HG02884 (cell line): ENCODE results near the gene MGST2.

Experiments
- ATAC-seq: cut with Tn5 transposase; IDR thresholded peaks from one replicate; pipeline ENCODE4 v1.9.1; 2021; ENCODE audit warnings: mild to moderate bottlenecking, moderate library complexity; ENCODE audit not compliant: unreplicated experiment

Gene MGST2

GRCh38 chr4:139735381-139736273, 70.0 kb downstream of the MGST2 start:
- no peak for ATAC-seq

- no peak for ATAC-seq
Observed at GRCh38 chr4:139736274-139736660, 70.6 kb downstream of the MGST2 start.

GRCh38 chr4:139736661-139737060, 71.0 kb downstream of the MGST2 start:
- no peak for ATAC-seq

GRCh38 chr4:139738846-139739613, 73.4 kb downstream of the MGST2 start:
- no peak for ATAC-seq

GRCh38 chr4:139740121-139740520, 74.5 kb downstream of the MGST2 start:
- no peak for ATAC-seq

GRCh38 chr4:139740531-139741041, 75.0 kb downstream of the MGST2 start:
- ATAC-seq: no peak

GRCh38 chr4:139743027-139743426, 77.4 kb downstream of the MGST2 start:
- ATAC-seq: no peak

- no peak for ATAC-seq
Observed at GRCh38 chr4:139744232-139744631, 78.6 kb downstream of the MGST2 start.

GRCh38 chr4:139745111-139745639, 79.6 kb downstream of the MGST2 start:
- no peak for ATAC-seq

GRCh38 chr4:139746431-139747171, 81.0 kb downstream of the MGST2 start:
- ATAC-seq: no peak

- ATAC-seq: no peak
Observed at GRCh38 chr4:139749338-139749737, 83.7 kb downstream of the MGST2 start.

- ATAC-seq: no peak
Observed at GRCh38 chr4:139749835-139750498, 84.3 kb downstream of the MGST2 start.

GRCh38 chr4:139753686-139754085, 88.1 kb downstream of the MGST2 start:
- no peak for ATAC-seq
